ENCODE results near the gene EXOC3L4.
A peak's percentile ranks its signal among the peaks of the same experiment; 100 is the strongest.

Gene EXOC3L4

GRCh38 chr14:103109535-103110441, 15.3 kb downstream of the EXOC3L4 start:
- no peak for TF ChIP-seq ZFX (IDR thresholded peaks at IDR 0.05; ENCODE audit: borderline replicate concordance)
- no peak overlapping the region for H3K27ac ChIP-seq

- H3K27ac ChIP-seq, result no peak overlapping the region
These were observed 16.2 kb downstream of the EXOC3L4 start for GRCh38 chr14:103110681-103111231.

GRCh38 chr14:103111232-103111868, 16.8 kb downstream of the EXOC3L4 start:
- TF ChIP-seq CTCF (IDR thresholded peaks at IDR 0.05) (no peak), ZFX (IDR thresholded peaks at IDR 0.05; ENCODE audit: borderline replicate concordance) (no peak)
- no peak overlapping the region for H3K27ac ChIP-seq

More at GRCh38 chr14:103110681-103111231, 16.2 kb downstream of the EXOC3L4 start:
- no peak for TF ChIP-seq ZFX (IDR thresholded peaks at IDR 0.05; ENCODE audit: borderline replicate concordance)
- TF ChIP-seq CTCF (IDR thresholded peaks at IDR 0.05), result no peak

- H3K27ac ChIP-seq, result no peak overlapping the region
- TF ChIP-seq ZFX (IDR thresholded peaks at IDR 0.05; ENCODE audit: borderline replicate concordance), result no peak
- TF ChIP-seq CTCF (IDR thresholded peaks at IDR 0.05), result no peak
These were observed 18.1 kb downstream of the EXOC3L4 start for GRCh38 chr14:103112400-103113243.

- H3K27ac ChIP-seq, result no peak overlapping the region
These were observed 18.8 kb downstream of the EXOC3L4 start for GRCh38 chr14:103113303-103113702.

GRCh38 chr14:103113774-103114173, 19.2 kb downstream of the EXOC3L4 start:
- no peak overlapping the region for H3K27ac ChIP-seq
- no peak for TF ChIP-seq CTCF (IDR thresholded peaks at IDR 0.05)
- TF ChIP-seq ZFX (IDR thresholded peaks at IDR 0.05; ENCODE audit: borderline replicate concordance), result no peak

More at GRCh38 chr14:103113303-103113702, 18.8 kb downstream of the EXOC3L4 start:
- TF ChIP-seq ZFX (IDR thresholded peaks at IDR 0.05; ENCODE audit: borderline replicate concordance), result no peak
- no peak for TF ChIP-seq CTCF (IDR thresholded peaks at IDR 0.05)

GRCh38 chr14:103115086-103115679, 20.7 kb downstream of the EXOC3L4 start:
- peak overlapping the region; percentile 29; the same call in 1 of the 2 replicates for H3K27ac ChIP-seq
